GM23248 (cell line): ENCODE measurements around the gene PTDSS2. TPM values are rescaled to one million over a fixed set of nuclear protein-coding genes. Genes with fewer than 3 reads are reported as not detected.

Source experiments
- DNase-seq: peaks from one replicate; pipeline ENCODE4 v3.0.0-alpha.2; 2015
- H2AFZ ChIP-seq: fragments of 200-600 bp; sonication (generic); 2 replicates; pipeline ENCODE4 v1.6.1; 2016; ENCODE audit warnings: antibody characterized with exemption
- H3F3A ChIP-seq: fragments of 200-600 bp; sonication (generic); 2 replicates; pipeline ENCODE4 v1.6.1; 2016; ENCODE audit warnings: mild to moderate bottlenecking, antibody characterized with exemption, mixed run types; ENCODE audit not compliant: insufficient read depth
- H3K27ac ChIP-seq: fragments of 200-600 bp; sonication (generic); 2 replicates; pipeline ENCODE4 v1.5.1; 2016; ENCODE audit warnings: mild to moderate bottlenecking
- H3K27me3 ChIP-seq: fragments of 200-600 bp; sonication (generic); replicated peaks from 2 replicates; pipeline ENCODE4 v1.6.1; 2016; ENCODE audit warnings: mild to moderate bottlenecking; ENCODE audit not compliant: insufficient read depth
- H3K36me3 ChIP-seq: fragments of 200-600 bp; sonication (generic); 2 replicates; pipeline ENCODE4 v1.6.1; 2016; ENCODE audit warnings: low read depth, mild to moderate bottlenecking
- H3K4me1 ChIP-seq: fragments of 200-600 bp; sonication (generic); 2 replicates; pipeline ENCODE4 v1.6.1; 2016; ENCODE audit warnings: mild to moderate bottlenecking; ENCODE audit not compliant: insufficient read depth
- H3K4me2 ChIP-seq: fragments of 200-600 bp; sonication (generic); one replicate; pipeline ENCODE4 v1.6.1; 2016; ENCODE audit warnings: mild to moderate bottlenecking; ENCODE audit not compliant: unreplicated experiment
- H3K4me3 ChIP-seq: fragments of 200-600 bp; sonication (generic); 2 replicates; pipeline ENCODE4 v1.5.1; 2016; ENCODE audit warnings: mild to moderate bottlenecking
- H3K79me2 ChIP-seq: fragments of 200-600 bp; sonication (generic); 2 replicates; pipeline ENCODE4 v1.6.1; 2016; ENCODE audit warnings: mild to moderate bottlenecking; ENCODE audit not compliant: insufficient read depth
- H3K9ac ChIP-seq: fragments of 200-600 bp; sonication (generic); 2 replicates; pipeline ENCODE4 v1.6.1; 2016; ENCODE audit warnings: mild to moderate bottlenecking
- H3K9me2 ChIP-seq: fragments of 200-600 bp; sonication (generic); 2 replicates; pipeline ENCODE4 v1.6.1; 2016; ENCODE audit warnings: mixed run types, mild to moderate bottlenecking, moderate library complexity; ENCODE audit not compliant: insufficient read depth
- H3K9me3 ChIP-seq: fragments of 200-600 bp; sonication (generic); one replicate; pipeline ENCODE4 v1.6.1; 2017; ENCODE audit warnings: low read depth
- H4K20me1 ChIP-seq: fragments of 200-600 bp; sonication (generic); 2 replicates; pipeline ENCODE4 v1.6.0; 2016; ENCODE audit not compliant: insufficient read depth
- EZH2 ChIP-seq: fragments of 200-600 bp; sonication (generic); IDR thresholded peaks from 2 replicates; pipeline ENCODE4 v1.6.1; 2018; ENCODE audit warnings: antibody characterized with exemption, mild to moderate bottlenecking; ENCODE audit not compliant: insufficient read depth, poor library complexity, severe bottlenecking
- EZH2phosphoT487 ChIP-seq: fragments of 200-600 bp; sonication (generic); IDR thresholded peaks from 2 replicates; pipeline ENCODE4 v1.6.1; 2018; ENCODE audit warnings: antibody characterized with exemption, moderate library complexity, mild to moderate bottlenecking, low read depth; ENCODE audit not compliant: insufficient read depth
- WGBS, 2 experiments: methylation state at CpG; one replicate each; pipeline ENCODE4 v1.1.6; 2015 to 2017; ENCODE audit warnings: low lambda C conversion rate in 2 of 2, low coverage in 1 of 2; ENCODE audit errors: missing lambda C conversion rate in 2 of 2; 5-methylcytosine and 5-hydroxymethylcytosine counted together
- in situ Hi-C: fragments of 300-500 bp; cut with MboI; formaldehyde crosslinking; loops from 2 replicates; pipeline ENCODE4 v1.15.0; 2020
- polyA plus RNA-seq: library from polyadenylated mRNA; unstranded; fragments of >200 nt; fragmentation: Nextera tagmentation; extraction: Ambion mirVana; gene quantifications from 2 replicates; pipeline ENCODE4 v1.2.1, GENCODE V29; 2016
- total RNA-seq: library from RNA; depleted of rRNA; stranded (reverse); fragments of >200 nt; shearing (Covaris generic); gene quantifications from 2 replicates; pipeline ENCODE4 v1.2.3, GENCODE V29; 2014

The PTDSS2 gene
- total and polyA plus RNA-seq, 2 experiments from 2014 or later = 22.2 to 44.1 TPM

DNA sequence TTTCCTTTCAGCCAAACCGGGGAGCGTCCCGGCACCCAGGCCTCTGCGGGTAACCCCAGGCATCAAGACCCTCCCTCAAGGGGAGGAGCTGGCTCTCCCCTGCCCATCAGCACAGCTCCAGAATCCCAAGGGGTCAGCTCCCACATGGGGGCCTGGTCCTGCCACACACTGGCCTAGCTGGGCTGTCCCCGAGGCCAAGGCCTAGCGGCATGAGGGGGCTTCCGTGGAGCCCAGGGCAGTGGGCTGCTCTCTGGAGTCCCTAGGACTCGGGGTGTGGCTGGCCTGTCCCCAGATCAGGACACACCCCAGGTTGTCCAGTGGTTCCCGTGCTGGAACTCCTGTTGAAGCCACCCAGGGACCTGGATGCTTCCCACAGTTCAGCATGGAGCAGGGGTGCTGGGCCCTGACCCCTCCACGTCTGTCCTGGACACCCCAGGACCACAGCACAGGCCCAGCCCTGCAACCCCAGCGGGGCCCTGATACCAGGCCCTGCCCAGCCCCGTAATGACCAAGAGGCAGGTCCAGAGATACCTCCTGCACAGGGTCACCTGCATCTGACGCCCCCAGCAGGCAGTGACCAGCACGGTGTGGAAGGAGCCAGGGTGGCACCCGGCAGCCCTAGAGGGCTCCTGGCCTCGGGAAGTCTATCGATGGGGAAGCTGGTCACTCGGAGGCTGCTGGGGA is 79.8 kb downstream of the PTDSS2 start:
- TF ChIP-seq EZH2phosphoT487 = no peak
- TF ChIP-seq EZH2 = no peak
- Histone ChIP-seq H3K79me2 (peaks cover 16% of the 10 kb centered on the region), H3K9me2 (no peaks in the 10 kb centered on the region), H3F3A (no peaks in the 10 kb centered on the region), H3K27ac (no peak overlapping the region), H3K9ac (no peak overlapping the region), H2AFZ (no peak overlapping the region), H3K4me1 (no peaks in the 10 kb centered on the region), H3K4me2 (no peak overlapping the region), H4K20me1 (no peaks in the 10 kb centered on the region), H3K27me3 (no peaks in the 10 kb centered on the region), H3K9me3 (no peaks in the 10 kb centered on the region), H3K4me3 (no peak overlapping the region), H3K36me3 (no peaks in the 10 kb centered on the region)
- in situ Hi-C loops = no loop called here
- 67 to 77% methylated on average over 18 of the region's 18 CpGs for WGBS, 2 experiments
- no peak for DNase-seq

DNA sequence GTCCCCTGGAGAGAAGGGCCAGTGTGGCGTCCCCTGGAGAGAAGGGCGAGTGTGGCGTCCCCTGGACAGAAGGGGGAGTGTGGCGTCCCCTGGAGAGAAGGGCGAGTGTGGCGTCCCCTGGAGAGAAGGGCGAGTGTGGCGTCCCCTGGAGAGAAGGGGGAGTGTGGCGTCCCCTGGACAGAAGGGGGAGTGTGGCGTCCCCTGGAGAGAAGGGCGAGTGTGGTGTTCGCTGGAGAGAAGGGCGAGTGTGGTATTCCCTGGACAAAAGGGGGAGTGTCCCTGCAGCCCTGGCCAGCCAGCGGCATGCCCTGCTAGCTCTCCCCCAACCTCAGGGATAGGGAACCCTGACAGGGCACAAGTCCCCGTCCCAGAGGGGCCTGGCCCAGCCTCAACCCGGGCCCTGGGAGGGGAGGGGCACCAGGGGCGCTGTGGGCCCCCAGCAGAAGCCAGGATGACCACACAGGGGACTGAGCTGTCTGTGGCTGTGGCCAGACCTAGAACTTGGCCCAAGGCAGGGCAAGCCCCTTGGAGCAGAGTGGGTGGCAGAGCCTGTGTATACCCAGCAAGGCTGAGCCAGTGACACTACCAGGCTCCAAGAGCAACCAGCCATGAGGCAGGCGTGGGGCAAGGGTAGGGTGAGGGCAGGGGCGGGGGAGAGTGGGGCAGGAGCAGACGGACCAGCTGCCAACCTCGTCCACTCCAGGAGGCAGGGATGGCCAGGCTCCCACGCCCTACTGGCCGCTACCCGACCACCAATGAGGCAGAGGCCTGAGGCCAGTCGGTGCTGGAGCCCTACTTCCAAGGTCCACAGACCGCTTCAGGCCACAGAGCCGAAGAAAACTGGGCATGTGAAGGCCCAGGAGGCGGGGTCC is 81.1 kb downstream of the PTDSS2 start:
- DNase-seq = no peak
- in situ Hi-C loops = no loop called here
- H3K4me2 ChIP-seq = no peak overlapping the region

DNA sequence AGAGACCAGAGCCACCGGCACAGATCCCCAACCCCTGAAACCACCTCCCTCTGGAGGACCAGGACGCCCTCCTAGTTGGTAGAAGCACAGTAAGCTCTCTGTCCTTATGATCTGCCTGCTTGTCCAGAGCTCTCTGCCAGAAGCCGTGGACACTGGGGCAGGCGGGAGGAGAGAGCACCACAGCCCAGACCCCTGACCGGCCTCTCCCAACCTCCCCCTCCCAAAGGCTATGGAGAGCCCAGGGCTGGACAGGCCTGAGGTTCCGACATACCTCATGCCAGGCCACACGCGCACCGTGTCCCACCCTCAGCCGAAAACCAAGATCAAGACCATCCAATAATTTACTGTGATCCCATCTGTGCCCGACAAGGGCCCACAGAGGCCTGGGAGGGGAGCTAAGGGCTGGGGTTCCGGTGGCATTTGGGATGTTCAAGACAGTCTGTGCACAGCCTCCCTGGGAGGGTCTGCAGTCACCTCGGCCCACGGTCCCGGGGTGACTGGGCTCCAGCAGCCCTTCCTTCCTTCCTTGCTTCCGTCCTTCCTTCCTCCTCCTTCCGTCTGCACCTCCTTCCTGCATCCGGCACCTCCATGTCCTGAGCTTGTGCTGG is 81.9 kb downstream of the PTDSS2 start:
- Histone ChIP-seq H3F3A (no peaks in the 10 kb centered on the region), H3K4me1 (no peaks in the 10 kb centered on the region), H3K9ac (no peak overlapping the region), H3K79me2 (peaks cover 17% of the 10 kb centered on the region), H3K4me2 (no peak overlapping the region), H4K20me1 (no peaks in the 10 kb centered on the region), H3K27me3 (no peaks in the 10 kb centered on the region), H3K36me3 (no peaks in the 10 kb centered on the region), H3K9me3 (no peaks in the 10 kb centered on the region), H2AFZ (no peak overlapping the region), H3K9me2 (no peaks in the 10 kb centered on the region), H3K4me3 (no peak overlapping the region), H3K27ac (no peak overlapping the region)
- in situ Hi-C loops = no loop called here
- no peak for TF ChIP-seq EZH2
- no peak for TF ChIP-seq EZH2phosphoT487
- WGBS, 2 experiments = 83 to 88% methylated on average over 16 to 18 of the region's 18 CpGs
- no peak for DNase-seq

More for the DNA sequence above, 81.1 kb downstream of the PTDSS2 start:
- TF ChIP-seq EZH2 = no peak
- TF ChIP-seq EZH2phosphoT487 = no peak
- no peak overlapping the region for H3K9ac ChIP-seq
- no peaks in the 10 kb centered on the region for H3F3A ChIP-seq
- no peaks in the 10 kb centered on the region for H3K36me3 ChIP-seq
- peaks cover 17% of the 10 kb centered on the region for H3K79me2 ChIP-seq
- H3K4me3 ChIP-seq = no peak overlapping the region
- no peaks in the 10 kb centered on the region for H3K27me3 ChIP-seq
- H2AFZ ChIP-seq = no peak overlapping the region
- H3K27ac ChIP-seq = no peak overlapping the region
- H3K9me3 ChIP-seq = no peaks in the 10 kb centered on the region
- no peaks in the 10 kb centered on the region for H4K20me1 ChIP-seq
- no peaks in the 10 kb centered on the region for H3K9me2 ChIP-seq
- no peaks in the 10 kb centered on the region for H3K4me1 ChIP-seq
- WGBS, 2 experiments = 89 to 93% methylated on average over 8 to 28 of the region's 28 CpGs

DNA sequence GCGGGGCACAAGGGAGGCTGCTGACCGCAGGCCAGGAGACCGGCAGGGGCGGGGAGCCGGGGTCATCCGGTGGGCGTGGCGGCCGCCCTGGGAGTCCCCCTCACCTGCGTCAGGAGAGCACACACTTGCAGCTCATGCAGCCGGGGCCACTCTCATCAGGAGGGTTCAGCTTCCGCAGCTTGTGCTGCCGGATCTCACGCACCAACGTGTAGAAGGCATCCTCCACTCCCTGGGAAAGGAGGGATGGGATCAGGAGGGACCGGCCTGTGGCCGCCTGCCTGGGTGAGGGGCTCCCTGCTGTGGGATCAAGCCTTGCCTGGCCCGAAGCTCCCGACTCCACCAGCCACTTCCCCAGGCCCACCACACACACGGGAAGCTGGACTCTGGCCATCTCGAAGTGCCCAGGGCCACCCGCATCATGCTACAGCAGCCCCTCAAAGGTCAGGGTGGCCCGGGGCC is 82.5 kb downstream of the PTDSS2 start:
- H3K9ac ChIP-seq = no peak overlapping the region
- TF ChIP-seq EZH2phosphoT487 (no peak), EZH2 (no peak)
- H4K20me1 ChIP-seq = no peaks in the 10 kb centered on the region
- no peaks in the 10 kb centered on the region for H3K36me3 ChIP-seq
- no peak overlapping the region for H2AFZ ChIP-seq
- H3K4me1 ChIP-seq = no peaks in the 10 kb centered on the region
- H3K9me2 ChIP-seq = no peaks in the 10 kb centered on the region
- no peak for DNase-seq
- in situ Hi-C loops = no loop called here
- no peaks in the 10 kb centered on the region for H3K9me3 ChIP-seq
- H3K4me3 ChIP-seq = no peak overlapping the region
- H3K4me2 ChIP-seq = no peak overlapping the region
- H3K27me3 ChIP-seq = no peaks in the 10 kb centered on the region
- H3K27ac ChIP-seq = no peak overlapping the region
- no peaks in the 10 kb centered on the region for H3F3A ChIP-seq
- WGBS, 2 experiments = 87 to 93% methylated on average over 23 of the region's 23 CpGs
- H3K79me2 ChIP-seq = peaks cover 17% of the 10 kb centered on the region
